ENCODE data around the gene DIRAS1.

DNA sequence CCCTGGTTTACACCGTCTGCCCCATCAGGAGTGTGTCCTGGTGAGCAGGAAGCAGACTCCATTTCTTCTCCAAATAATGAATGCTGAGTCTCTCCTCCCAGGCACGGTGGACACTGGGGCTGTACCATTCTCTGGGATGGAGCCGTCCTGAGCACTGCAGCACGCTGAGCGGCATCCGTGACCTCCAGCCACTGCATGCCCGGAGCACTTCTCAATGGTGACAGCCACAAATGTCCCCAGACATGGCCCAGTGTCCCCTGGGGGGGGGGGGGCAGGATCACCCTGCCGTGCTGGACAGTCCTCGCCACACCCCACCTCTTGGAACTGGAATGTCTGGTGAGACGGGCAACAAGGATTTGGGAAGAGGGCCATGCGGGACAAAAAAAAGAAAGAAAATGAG is 56.1 kb downstream of the DIRAS1 start:
- TF ChIP-seq, protein P1, sequence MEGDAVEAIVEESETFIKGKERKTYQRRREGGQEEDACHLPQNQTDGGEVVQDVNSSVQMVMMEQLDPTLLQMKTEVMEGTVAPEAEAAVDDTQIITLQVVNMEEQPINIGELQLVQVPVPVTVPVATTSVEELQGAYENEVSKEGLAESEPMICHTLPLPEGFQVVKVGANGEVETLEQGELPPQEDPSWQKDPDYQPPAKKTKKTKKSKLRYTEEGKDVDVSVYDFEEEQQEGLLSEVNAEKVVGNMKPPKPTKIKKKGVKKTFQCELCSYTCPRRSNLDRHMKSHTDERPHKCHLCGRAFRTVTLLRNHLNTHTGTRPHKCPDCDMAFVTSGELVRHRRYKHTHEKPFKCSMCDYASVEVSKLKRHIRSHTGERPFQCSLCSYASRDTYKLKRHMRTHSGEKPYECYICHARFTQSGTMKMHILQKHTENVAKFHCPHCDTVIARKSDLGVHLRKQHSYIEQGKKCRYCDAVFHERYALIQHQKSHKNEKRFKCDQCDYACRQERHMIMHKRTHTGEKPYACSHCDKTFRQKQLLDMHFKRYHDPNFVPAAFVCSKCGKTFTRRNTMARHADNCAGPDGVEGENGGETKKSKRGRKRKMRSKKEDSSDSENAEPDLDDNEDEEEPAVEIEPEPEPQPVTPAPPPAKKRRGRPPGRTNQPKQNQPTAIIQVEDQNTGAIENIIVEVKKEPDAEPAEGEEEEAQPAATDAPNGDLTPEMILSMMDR (conservative IDR thresholded peaks at IDR 0.05; ENCODE audit: low read depth, low read length) = no peak
- no peak for TF ChIP-seq MXI1 (IDR thresholded peaks at IDR 0.05; ENCODE audit: borderline replicate concordance, low read depth, low read length)
